HCT116 (cell line): ENCODE results near the gene NUBPL. TPM values are rescaled to one million over a fixed set of nuclear protein-coding genes. Genes with fewer than 3 reads are reported as not detected.

ENCODE experiments used
- ATAC-seq: fragments of 200-7000 bp; cut with Tn5 transposase; 2 replicates; pipeline ENCODE4 v1.9.1; 2020; ENCODE audit warnings: mild to moderate bottlenecking, moderate library complexity
- BruUV-seq: library from RNA; stranded (reverse); fragments of 400-500 nt; replicated peaks from 2 replicates; lab custom pipeline; 2021; lab: Mats Ljungman, UMichigan
- CTCF ChIA-PET: fragments of 300-600 bp; sonication (Branson Sonifier 250); formaldehyde crosslinking; loops from one replicate; lab custom pipeline; 2021; ENCODE audit warnings: antibody characterized with exemption; lab: Charles Lee
- POLR2A ChIA-PET: fragments of 300-600, 350-600 bp; sonication (Branson Sonifier 250); formaldehyde crosslinking; loops from one replicate; lab custom pipeline; 2021; ENCODE audit warnings: antibody characterized with exemption; lab: Charles Lee
- RAD21 ChIA-PET, 2 experiments: fragments of 300-600 bp; sonication (Branson Sonifier 250); formaldehyde crosslinking; loops; one replicate each; lab custom pipeline; 2023; ENCODE audit warnings: low total read pairs in 2 of 2; ENCODE audit not compliant: uncharacterized antibody in 2 of 2, unreplicated experiment in 2 of 2, low non-redundant PET in 1 of 2; lab: Charles Lee
- DNase-seq: peaks from one replicate; pipeline ENCODE4 v3.0.0-alpha.2; 2010; ENCODE audit warnings: low read depth, low spot score
- H2AFZ ChIP-seq: fragments of 200-600 bp; shearing (Covaris generic), sonication (generic); 2 replicates; pipeline ENCODE4 v1.6.1; 2017; ENCODE audit warnings: low read depth, mixed run types, mixed read lengths, antibody characterized with exemption, low read length; ENCODE audit not compliant: poor library complexity, severe bottlenecking
- H3K27ac ChIP-seq: 2 replicates; pipeline ENCODE4 v1.5.1; 2012; ENCODE audit warnings: low read depth, low read length
- H3K27me3 ChIP-seq: fragments of 200-600 bp; sonication (generic); 2 replicates; pipeline ENCODE4 v1.6.1; 2016; ENCODE audit warnings: mixed run types, low read length, mixed read lengths; ENCODE audit not compliant: insufficient read depth
- H3K36me3 ChIP-seq, 2 experiments: fragments of 200-500 bp in 1 of 2; fragments of 200-600 bp in 1 of 2; sonication (Bioruptor generic) in 1 of 2; sonication (generic) in 1 of 2; 2 replicates each; pipeline versions ENCODE4 v1.5.1 to v1.6.1; 2014 to 2016; ENCODE audit warnings: low read length in 2 of 2, inconsistent platforms in 1 of 2, mixed read lengths in 1 of 2, mixed run types in 1 of 2; ENCODE audit not compliant: insufficient read depth in 2 of 2, control insufficient read depth in 1 of 2
- H3K4me1 ChIP-seq, 2 experiments: fragments of 200-600 bp in 1 of 2; sonication (generic) in 1 of 2; 2 replicates each; pipeline versions ENCODE4 v1.5.1 to v1.6.1; 2012 to 2017; ENCODE audit warnings: low read length in 2 of 2, inconsistent platforms in 1 of 2, mild to moderate bottlenecking in 1 of 2, mixed read lengths in 1 of 2, mixed run types in 1 of 2, moderate library complexity in 1 of 2; ENCODE audit not compliant: insufficient read depth in 2 of 2, control insufficient read depth in 1 of 2
- H3K4me2 ChIP-seq: fragments of 200-600 bp; sonication (generic); 2 replicates; pipeline ENCODE4 v1.6.1; 2017; ENCODE audit warnings: mixed run types, low read length, mixed read lengths
- H3K4me3 ChIP-seq, 2 experiments: fragments of 200-600 bp in 1 of 2; sonication (generic) in 1 of 2; replicated peaks in 1 of 2; 2 replicates each; pipeline ENCODE4 v1.5.1; 2011 to 2016; ENCODE audit warnings: low read length in 2 of 2, control low read depth in 1 of 2, low read depth in 1 of 2, mild to moderate bottlenecking in 1 of 2, mixed read lengths in 1 of 2, mixed run types in 1 of 2
- H3K79me2 ChIP-seq: fragments of 200-600 bp; sonication (generic); 2 replicates; pipeline ENCODE4 v1.6.1; 2017; ENCODE audit warnings: mild to moderate bottlenecking, mixed run types, low read length, moderate library complexity, mixed read lengths; ENCODE audit not compliant: insufficient read depth
- H3K9ac ChIP-seq: fragments of 200-600 bp; sonication (generic); 2 replicates; pipeline ENCODE4 v1.6.1; 2016; ENCODE audit warnings: low read length, mixed read lengths
- H3K9me2 ChIP-seq: fragments of 200-600 bp; sonication (generic), shearing (Covaris generic); 2 replicates; pipeline ENCODE4 v1.6.1; 2017; ENCODE audit warnings: mixed run types, mild to moderate bottlenecking, moderate library complexity; ENCODE audit not compliant: insufficient read depth
- H3K9me3 ChIP-seq, 2 experiments: fragments of 200-500 bp in 1 of 2; fragments of 200-600 bp in 1 of 2; sonication (Bioruptor generic) in 1 of 2; sonication (generic) in 1 of 2; 2 replicates each; pipeline ENCODE4 v1.6.1; 2014 to 2017; ENCODE audit warnings: low read length in 2 of 2, mixed read lengths in 2 of 2, inconsistent platforms in 1 of 2, low read depth in 1 of 2, mild to moderate bottlenecking in 1 of 2, mixed run types in 1 of 2, moderate library complexity in 1 of 2; ENCODE audit not compliant: control insufficient read depth in 1 of 2, insufficient read depth in 1 of 2
- H4K20me1 ChIP-seq: fragments of 200-600 bp; sonication (generic), shearing (Covaris generic); 2 replicates; pipeline ENCODE4 v1.6.1; 2017; ENCODE audit warnings: mixed run types, mild to moderate bottlenecking, moderate library complexity; ENCODE audit not compliant: insufficient read depth
- EGR1 ChIP-seq: IDR thresholded peaks from 2 replicates; pipeline ENCODE4 v1.6.1; 2012; ENCODE audit warnings: low read depth
- EZH2 ChIP-seq: fragments of 200-600 bp; sonication (generic); IDR thresholded peaks from 2 replicates; pipeline ENCODE4 v1.6.1; 2017; ENCODE audit warnings: antibody characterized with exemption, mixed run types
- EZH2phosphoT487 ChIP-seq: fragments of 200-600 bp; IDR thresholded peaks from 2 replicates; pipeline ENCODE4 v1.6.1; 2018; ENCODE audit warnings: antibody characterized with exemption, borderline replicate concordance
- MAX ChIP-seq: IDR thresholded peaks from 2 replicates; pipeline ENCODE4 v1.6.1; 2012
- POLR2AphosphoS5 ChIP-seq: IDR thresholded peaks from 2 replicates; pipeline ENCODE4 v1.6.1; 2011; ENCODE audit warnings: mild to moderate bottlenecking, low read depth, low read length, moderate library complexity
- RAD21 ChIP-seq: IDR thresholded peaks from 2 replicates; pipeline ENCODE4 v1.6.1; 2012; ENCODE audit warnings: low read depth, mild to moderate bottlenecking
- SP1 ChIP-seq: IDR thresholded peaks from 2 replicates; pipeline ENCODE4 v1.6.1; 2012; ENCODE audit warnings: low read depth
- YY1 ChIP-seq: IDR thresholded peaks from 2 replicates; pipeline ENCODE4 v1.6.1; 2011; ENCODE audit warnings: low read length, low read depth, moderate library complexity, mild to moderate bottlenecking; ENCODE audit not compliant: insufficient replicate concordance; ENCODE audit errors: extremely low read depth
- ZBTB33 ChIP-seq: IDR thresholded peaks from 2 replicates; pipeline ENCODE4 v1.6.1; 2011; ENCODE audit warnings: mild to moderate bottlenecking, low read length, moderate library complexity; ENCODE audit not compliant: insufficient replicate concordance; ENCODE audit errors: extremely low read depth
- ZFX ChIP-seq: fragments of 450-650 bp; IDR thresholded peaks from 2 replicates; pipeline ENCODE4 v1.6.1; 2017
- ZNF274 ChIP-seq: fragments of 200-500 bp; sonication (Bioruptor generic); IDR thresholded peaks from 2 replicates; pipeline ENCODE4 v1.6.1; 2014; ENCODE audit warnings: mild to moderate bottlenecking, low read depth, low read length, inconsistent platforms
- intact Hi-C: fragments of 100-400 bp; cut with micrococcal nuclease; formaldehyde crosslinking; loops from 2 replicates; pipeline ENCODE4 v1.10.0; 2022
- total RNA-seq: library from RNA; stranded (reverse); gene quantifications from one replicate; pipeline ENCODE4 v1.2.1, GENCODE V29; 2021; ENCODE audit not compliant: unreplicated experiment
- TF ChIP-seq, protein P1 (sequence below): IDR thresholded peaks from 2 replicates; pipeline ENCODE4 v1.6.1; 2012; ENCODE audit warnings: low read depth
- TF ChIP-seq, protein P2 (sequence below), 3 experiments: fragments of 200-600 bp in 1 of 3; sonication (generic) in 1 of 3; IDR thresholded peaks in 2 of 3; conservative IDR thresholded peaks in 1 of 3; 2 replicates each; pipeline ENCODE4 v1.5.1; 2012 to 2017; ENCODE audit warnings: low read depth in 2 of 3, low read length in 2 of 3, antibody characterized with exemption in 1 of 3, borderline replicate concordance in 1 of 3, control low read depth in 1 of 3, mild to moderate bottlenecking in 1 of 3, mixed read lengths in 1 of 3, mixed run types in 1 of 3, moderate library complexity in 1 of 3; ENCODE audit not compliant: insufficient read depth in 1 of 3

NUBPL gene
- total RNA-seq, 1 experiment from 2014 or later: 11.3 TPM

- Histone ChIP-seq H3K27ac (no peak overlapping the region), H3K36me3 (no peaks in the 10 kb centered on the region), H3K4me3 (no peak overlapping the region), H3K9ac (no peak overlapping the region), H3K79me2 (no peaks in the 10 kb centered on the region), H3K4me2 (no peak overlapping the region), H3K9me3 (no peaks in the 10 kb centered on the region), H3K4me1 (no peaks in the 10 kb centered on the region), H3K27me3 (no peaks in the 10 kb centered on the region), H4K20me1 (no peaks in the 10 kb centered on the region), H3K9me2 (no peaks in the 10 kb centered on the region), H2AFZ (no peak overlapping the region)
- ATAC-seq: no peak
- TF ChIP-seq EGR1 (no peak), ZFX (no peak), SP1 (no peak), EZH2 (no peak), EZH2phosphoT487 (no peak), ZNF274 (no peak), POLR2AphosphoS5 (no peak), MAX (no peak), RAD21 (no peak), YY1 (no peak), ZBTB33 (no peak)
- TF ChIP-seq, protein P1, sequence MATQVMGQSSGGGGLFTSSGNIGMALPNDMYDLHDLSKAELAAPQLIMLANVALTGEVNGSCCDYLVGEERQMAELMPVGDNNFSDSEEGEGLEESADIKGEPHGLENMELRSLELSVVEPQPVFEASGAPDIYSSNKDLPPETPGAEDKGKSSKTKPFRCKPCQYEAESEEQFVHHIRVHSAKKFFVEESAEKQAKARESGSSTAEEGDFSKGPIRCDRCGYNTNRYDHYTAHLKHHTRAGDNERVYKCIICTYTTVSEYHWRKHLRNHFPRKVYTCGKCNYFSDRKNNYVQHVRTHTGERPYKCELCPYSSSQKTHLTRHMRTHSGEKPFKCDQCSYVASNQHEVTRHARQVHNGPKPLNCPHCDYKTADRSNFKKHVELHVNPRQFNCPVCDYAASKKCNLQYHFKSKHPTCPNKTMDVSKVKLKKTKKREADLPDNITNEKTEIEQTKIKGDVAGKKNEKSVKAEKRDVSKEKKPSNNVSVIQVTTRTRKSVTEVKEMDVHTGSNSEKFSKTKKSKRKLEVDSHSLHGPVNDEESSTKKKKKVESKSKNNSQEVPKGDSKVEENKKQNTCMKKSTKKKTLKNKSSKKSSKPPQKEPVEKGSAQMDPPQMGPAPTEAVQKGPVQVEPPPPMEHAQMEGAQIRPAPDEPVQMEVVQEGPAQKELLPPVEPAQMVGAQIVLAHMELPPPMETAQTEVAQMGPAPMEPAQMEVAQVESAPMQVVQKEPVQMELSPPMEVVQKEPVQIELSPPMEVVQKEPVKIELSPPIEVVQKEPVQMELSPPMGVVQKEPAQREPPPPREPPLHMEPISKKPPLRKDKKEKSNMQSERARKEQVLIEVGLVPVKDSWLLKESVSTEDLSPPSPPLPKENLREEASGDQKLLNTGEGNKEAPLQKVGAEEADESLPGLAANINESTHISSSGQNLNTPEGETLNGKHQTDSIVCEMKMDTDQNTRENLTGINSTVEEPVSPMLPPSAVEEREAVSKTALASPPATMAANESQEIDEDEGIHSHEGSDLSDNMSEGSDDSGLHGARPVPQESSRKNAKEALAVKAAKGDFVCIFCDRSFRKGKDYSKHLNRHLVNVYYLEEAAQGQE: no peak
- TF ChIP-seq, protein P2, sequence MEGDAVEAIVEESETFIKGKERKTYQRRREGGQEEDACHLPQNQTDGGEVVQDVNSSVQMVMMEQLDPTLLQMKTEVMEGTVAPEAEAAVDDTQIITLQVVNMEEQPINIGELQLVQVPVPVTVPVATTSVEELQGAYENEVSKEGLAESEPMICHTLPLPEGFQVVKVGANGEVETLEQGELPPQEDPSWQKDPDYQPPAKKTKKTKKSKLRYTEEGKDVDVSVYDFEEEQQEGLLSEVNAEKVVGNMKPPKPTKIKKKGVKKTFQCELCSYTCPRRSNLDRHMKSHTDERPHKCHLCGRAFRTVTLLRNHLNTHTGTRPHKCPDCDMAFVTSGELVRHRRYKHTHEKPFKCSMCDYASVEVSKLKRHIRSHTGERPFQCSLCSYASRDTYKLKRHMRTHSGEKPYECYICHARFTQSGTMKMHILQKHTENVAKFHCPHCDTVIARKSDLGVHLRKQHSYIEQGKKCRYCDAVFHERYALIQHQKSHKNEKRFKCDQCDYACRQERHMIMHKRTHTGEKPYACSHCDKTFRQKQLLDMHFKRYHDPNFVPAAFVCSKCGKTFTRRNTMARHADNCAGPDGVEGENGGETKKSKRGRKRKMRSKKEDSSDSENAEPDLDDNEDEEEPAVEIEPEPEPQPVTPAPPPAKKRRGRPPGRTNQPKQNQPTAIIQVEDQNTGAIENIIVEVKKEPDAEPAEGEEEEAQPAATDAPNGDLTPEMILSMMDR (IDR thresholded peaks at IDR 0.05 in 2 of 3, conservative IDR thresholded peaks at IDR 0.05 in 1 of 3; ENCODE audit: borderline replicate concordance in 1 of 3, insufficient read depth in 1 of 3, low read depth in 2 of 3, low read length in 2 of 3): no peak
- POLR2A ChIA-PET: no interaction called here
- RAD21 ChIA-PET: no interaction called here
- intact Hi-C loops: no loop called here
- no TSS peak for BruUV-seq
- DNase-seq: no peak
- CTCF ChIA-PET: interaction anchor here (0.8 kb wide), 1 partner anchor 19 kb away, joined by 3 read pairs; no protein-coding TSS in a partner anchor
Measured at GRCh38 chr14:31529053-31529452, 32.2 kb upstream of the NUBPL start.
